ENCODE measurements around the gene HEATR3. TPM values are rescaled to one million over a fixed set of nuclear protein-coding genes. Genes with fewer than 3 reads are reported as not detected.

HEATR3 gene
- total RNA-seq, 4 donors from 2014 or later: 15.6 to 51.8 (median 25.3) TPM

GRCh38 chr16:50151756-50152155 lies 86.0 kb downstream of the HEATR3 start:
- TF ChIP-seq, protein P1, sequence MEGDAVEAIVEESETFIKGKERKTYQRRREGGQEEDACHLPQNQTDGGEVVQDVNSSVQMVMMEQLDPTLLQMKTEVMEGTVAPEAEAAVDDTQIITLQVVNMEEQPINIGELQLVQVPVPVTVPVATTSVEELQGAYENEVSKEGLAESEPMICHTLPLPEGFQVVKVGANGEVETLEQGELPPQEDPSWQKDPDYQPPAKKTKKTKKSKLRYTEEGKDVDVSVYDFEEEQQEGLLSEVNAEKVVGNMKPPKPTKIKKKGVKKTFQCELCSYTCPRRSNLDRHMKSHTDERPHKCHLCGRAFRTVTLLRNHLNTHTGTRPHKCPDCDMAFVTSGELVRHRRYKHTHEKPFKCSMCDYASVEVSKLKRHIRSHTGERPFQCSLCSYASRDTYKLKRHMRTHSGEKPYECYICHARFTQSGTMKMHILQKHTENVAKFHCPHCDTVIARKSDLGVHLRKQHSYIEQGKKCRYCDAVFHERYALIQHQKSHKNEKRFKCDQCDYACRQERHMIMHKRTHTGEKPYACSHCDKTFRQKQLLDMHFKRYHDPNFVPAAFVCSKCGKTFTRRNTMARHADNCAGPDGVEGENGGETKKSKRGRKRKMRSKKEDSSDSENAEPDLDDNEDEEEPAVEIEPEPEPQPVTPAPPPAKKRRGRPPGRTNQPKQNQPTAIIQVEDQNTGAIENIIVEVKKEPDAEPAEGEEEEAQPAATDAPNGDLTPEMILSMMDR (IDR thresholded peaks at IDR 0.05): no peak
- DNase-seq (ENCODE audit: low spot score) (no peak), ATAC-seq (ENCODE audit: low FRiP score) (no peak)

- TF ChIP-seq, protein P1 (IDR thresholded peaks at IDR 0.05): no peak
- ATAC-seq (ENCODE audit: low FRiP score) (peak; percentile 12), DNase-seq (ENCODE audit: low spot score) (no peak)
Measured at GRCh38 chr16:50152351-50152806, 86.6 kb downstream of the HEATR3 start.

DNA sequence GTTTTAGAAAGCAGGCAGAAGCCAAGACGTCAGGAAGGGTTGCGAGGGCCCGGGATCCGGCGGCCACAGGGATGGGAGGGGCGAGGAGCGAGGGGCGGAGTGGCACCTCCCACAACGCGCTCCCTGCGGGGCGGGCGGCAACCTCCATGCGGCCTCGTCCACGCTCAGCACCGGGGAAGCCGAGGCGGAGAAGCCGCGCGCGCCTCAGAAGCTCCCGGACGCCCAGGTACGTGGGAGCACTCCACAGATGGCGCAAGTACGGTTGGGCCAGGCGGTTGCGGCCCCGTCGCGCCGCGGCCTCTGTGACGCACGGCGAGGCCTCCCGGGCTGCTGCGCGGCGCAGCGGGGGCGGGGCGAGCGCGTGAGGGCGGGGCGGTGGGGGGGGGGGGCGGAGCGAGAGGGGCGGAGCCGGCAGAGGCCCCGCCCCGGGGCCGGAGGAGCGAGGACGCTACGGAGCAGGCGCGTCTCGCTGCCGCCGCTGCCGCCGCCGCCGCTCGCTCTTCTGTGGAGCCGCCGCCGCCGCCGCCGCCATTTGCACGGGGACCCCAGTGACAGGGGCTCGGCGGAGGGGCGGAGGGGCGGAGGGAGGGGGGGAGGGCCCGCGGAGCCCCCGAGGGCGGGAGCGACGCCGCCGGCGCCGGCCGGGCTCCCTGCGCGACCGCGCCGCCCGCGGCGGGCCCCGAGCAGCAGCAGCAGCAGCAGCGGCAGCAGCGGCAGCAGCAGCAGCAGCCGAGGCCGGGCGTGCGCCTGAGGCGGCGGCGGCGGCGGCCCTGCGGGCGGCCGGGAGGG lies 87.2 kb downstream of the HEATR3 start, which contains the start of gene TENT4B:
TSS of gene TENT4B (plus strand) at position 500 of the 789 bp plus-strand sequence. CDS start 316 bp downstream, outside the sequence.
- DNase-seq (ENCODE audit: low spot score) (peak; percentile 38), ATAC-seq (ENCODE audit: low FRiP score) (peak; percentile 87)
- TF ChIP-seq, protein P1 (IDR thresholded peaks at IDR 0.05): no peak

- ATAC-seq (ENCODE audit: low FRiP score) (no peak), DNase-seq (ENCODE audit: low spot score) (no peak)
- TF ChIP-seq, protein P1 (IDR thresholded peaks at IDR 0.05): no peak
Measured at GRCh38 chr16:50153596-50154419, 88.0 kb downstream of the HEATR3 start.

DNA sequence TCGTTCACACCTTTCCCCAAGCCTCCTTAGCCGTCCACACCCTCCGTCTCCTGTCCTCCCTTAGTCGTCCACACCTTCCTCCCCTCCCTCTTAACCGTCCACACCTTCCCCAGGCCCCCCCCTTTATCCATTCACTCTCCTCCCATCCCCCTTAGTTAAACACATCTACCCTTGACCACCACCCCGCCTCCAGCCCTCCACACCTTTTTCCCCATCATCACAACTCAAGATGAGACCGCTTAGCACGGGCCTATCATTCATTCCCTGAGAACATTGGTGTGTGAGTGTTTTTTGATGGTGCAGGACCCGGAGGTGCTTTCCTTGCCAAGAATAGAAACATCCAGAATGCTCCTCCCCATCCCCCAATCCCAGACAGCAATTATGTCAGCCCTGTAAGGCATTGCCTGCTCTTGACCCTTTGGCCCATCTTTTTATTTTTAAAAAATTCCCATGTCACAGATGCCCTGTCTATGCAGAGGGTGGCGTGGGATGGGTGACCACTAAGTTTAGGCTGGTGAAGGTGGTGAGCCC lies 88.7 kb downstream of the HEATR3 start:
- ATAC-seq (ENCODE audit: low FRiP score) (no peak), DNase-seq (ENCODE audit: low spot score) (no peak)
- TF ChIP-seq, protein P1 (IDR thresholded peaks at IDR 0.05): no peak

- TF ChIP-seq, protein P1 (IDR thresholded peaks at IDR 0.05): no peak
- no peak for DNase-seq (ENCODE audit: low spot score)
- ATAC-seq (ENCODE audit: low FRiP score): no peak
Measured at GRCh38 chr16:50155925-50156324, 90.2 kb downstream of the HEATR3 start.

Small RNAs within 50 kb of the gene (small RNA-seq; reads per million reads assigned to genes)
- gene RF00017: not detected
- not detected for gene RF00156
- 0.64 reads per million for gene RNY4P3
- not detected for gene RPL10P14

Other genes with a start within 250 kb of the HEATR3 start
- 10 to 100 TPM in 1 of 4 donors, 1 to 10 TPM in 3; 6.6 to 22.9 (median 8.6) TPM for gene ZNF423, start 209.9 kb upstream of the HEATR3 start, total RNA-seq
- 10 to 100 TPM; 15.1 to 29.5 (median 21.1) TPM for gene CNEP1R1, start 40.7 kb upstream of the HEATR3 start, total RNA-seq
- 10 to 100 TPM; 10.7 to 15.6 (median 13.2) TPM for gene TENT4B, start 87.3 kb downstream of the HEATR3 start, total RNA-seq
- gene ADCY7, start 200.6 kb downstream of the HEATR3 start, total RNA-seq: 10 to 100 TPM; 14.0 to 38.9 (median 21.4) TPM